HG03439 (cell line): ENCODE results near the gene GPR42.
"Not testable (repeated sequence)": the region's sequence is repeated elsewhere in the genome, so short reads cannot be mapped to it uniquely, and the experiment has no call there.

Experiments
- ATAC-seq: cut with Tn5 transposase; IDR thresholded peaks from one replicate; pipeline ENCODE4 v1.9.1; 2021; ENCODE audit warnings: mild to moderate bottlenecking, moderate library complexity; ENCODE audit not compliant: unreplicated experiment

The GPR42 gene

DNA sequence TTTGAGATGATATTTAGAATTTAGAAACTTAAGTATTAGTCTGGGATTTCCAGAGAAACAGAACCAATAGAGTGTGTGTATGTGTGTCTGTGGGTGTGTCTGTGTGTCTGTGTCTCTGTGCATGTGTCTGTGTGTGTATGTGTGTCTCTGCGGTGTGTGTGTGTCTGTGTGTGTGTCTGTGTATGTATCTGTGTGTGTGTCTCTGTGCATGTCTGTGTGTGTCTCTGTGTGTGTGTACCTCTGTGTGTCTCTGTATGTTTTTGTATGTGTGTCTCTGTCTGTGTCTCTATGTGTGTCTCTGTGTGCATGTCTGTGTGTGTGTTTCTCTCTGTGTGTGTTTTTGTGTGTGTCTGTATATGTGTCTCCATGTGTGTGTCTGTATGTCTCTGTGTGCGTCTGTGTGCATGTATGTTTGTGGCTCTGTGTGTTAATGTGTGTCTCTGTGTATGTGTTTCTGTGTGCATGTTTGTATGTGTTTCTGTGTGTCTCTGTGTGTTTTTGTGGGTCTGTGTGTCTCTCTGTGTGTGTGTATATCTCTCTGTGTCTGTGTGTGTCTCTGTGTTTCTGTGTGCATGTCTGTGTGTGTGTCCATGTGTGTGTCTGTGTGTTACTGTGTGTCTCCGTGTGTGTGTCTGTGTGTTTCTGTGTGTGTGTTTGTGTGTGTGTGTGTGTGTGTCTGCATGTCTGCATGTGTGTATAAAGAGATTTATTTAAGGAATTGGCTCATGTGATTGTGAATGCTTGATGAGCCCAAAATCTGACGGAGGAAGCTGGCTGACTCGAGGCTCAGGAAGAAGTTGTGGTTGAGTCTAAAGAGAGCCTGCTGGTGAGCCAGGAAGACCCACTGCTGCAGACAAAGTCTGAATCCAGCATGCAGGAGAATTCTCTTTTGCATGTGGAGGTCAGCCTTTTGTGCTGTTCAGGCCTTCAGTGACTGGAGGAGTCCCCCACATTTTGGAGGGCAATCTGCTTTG, 22.2 kb downstream of the GPR42 start:
- no peak for ATAC-seq

DNA sequence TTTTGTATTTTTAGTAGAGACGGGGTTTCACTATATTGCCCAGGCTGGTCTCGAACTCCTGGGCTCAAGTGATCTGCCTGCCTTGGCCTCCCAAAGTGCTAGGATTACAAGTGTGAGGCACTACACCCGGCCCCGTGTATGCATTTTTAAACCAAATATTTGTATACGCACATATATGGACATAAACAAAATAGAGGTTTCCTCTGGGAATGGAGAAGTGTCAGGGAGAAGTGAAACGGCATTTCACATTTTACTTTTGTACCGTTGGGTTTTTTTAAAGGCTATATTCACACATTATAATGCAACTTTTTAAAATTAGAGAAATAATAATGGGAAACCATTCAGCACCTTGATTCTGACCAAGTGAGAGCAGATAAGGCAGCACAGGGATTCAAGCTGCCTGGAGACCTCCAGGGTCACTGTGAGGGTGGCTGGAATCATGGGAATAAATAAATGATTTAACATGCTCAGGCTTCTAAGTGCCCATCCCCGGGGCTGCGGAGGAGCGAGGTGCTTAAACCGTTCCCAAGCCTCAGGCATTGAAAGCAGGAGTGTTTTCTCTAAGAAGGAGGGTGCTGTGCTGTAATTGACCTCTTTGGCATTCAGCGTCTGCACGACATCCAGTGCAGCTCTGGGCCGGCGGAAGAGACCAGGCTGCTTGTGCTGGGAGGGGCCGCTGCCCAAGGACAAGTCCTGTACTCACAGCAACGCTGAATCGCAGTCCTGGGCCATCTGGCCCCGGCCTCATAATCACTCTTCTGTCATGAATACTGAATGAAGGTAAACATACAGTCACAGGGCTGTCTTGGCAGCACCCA, 24.7 kb downstream of the GPR42 start:
- no peak for ATAC-seq

DNA sequence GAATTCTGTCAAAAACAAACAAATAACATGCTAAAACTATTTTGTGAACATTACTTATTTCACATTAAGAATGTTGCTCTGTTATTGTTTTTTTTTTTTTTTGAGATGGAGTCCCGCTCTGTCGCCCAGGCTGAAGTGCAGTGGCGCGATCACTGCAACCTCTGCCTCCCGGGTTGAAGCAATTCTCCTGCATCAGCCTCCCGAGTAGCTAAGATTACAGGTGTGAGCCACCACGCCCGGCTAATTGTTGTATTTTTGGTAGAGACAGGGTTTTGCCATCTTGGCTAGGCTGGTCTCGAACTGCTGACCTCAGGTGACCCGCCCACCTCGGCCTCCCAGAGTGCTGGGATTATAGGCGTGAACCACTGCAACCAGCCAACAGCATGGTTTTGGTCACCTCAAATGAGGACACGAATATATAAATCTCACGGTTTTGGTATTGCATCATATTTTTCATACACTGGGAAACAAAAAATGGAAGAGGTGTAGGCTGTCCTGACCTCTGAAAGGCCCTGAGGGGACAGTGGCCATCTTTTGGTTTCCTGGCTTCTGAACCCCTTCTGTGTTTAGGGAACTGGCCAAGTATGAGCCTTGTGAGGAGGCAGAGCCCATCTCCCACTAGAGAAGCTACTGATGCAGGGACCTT, 25.5 kb downstream of the GPR42 start:
- ATAC-seq, result no peak

DNA sequence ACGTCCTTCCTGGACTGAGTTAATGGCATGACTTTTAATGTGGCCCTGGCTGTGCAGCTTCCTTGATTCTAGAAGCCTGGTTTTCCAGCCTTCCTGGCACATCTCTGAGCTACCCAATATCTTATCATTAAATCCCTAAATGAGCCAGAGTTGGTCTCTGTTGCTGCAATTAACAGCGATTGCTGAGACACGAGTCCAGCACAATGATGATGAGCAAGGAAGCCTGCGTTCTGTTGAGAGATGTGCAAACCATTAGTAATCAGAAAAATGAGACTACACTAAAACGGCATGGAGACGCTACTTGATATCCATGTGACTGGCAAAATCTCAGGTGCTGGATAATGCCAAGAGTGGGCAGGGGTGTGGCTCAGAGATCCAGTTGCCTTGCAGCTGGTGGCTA, 26.2 kb downstream of the GPR42 start:
- no peak for ATAC-seq

DNA sequence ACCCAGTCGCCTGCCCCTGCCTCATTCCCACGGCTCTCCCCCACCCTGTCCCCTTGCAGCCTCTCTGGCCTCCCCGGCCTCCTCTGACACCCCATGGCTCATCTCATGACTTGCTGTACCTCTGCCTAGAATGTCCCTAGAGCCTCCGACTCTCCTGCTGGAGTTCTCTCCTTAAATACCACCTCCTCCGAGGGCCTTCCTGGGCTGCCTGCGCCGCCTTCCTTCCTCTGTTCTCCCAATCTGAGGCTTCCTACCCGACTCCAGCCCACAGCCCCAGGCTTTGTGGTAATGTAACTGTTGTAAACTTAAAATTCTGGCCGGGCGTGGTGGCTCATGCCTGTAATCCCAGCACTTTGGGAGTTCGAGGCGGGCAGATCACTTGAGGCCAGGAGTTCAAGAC, 27.7 kb downstream of the GPR42 start:
- no peak for ATAC-seq

DNA sequence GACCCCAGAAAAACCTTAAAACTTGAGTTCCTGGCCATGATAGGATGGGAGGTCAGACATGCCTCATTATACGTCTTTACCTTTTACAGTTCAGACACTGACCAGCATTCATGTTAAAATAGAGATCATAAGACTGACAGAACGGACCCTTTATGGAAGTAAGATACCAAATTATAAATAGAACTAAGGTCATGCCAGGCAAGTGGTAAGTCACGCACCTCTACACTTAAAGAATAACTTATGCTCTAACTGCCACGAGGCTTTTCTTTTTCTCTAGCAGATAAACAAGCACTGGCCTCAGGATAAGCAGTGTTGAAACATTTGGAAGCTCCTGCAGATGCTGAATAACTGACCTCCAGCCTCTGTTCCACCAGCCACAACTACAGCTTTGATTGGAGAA, 28.4 kb downstream of the GPR42 start:
- ATAC-seq, result no peak

DNA sequence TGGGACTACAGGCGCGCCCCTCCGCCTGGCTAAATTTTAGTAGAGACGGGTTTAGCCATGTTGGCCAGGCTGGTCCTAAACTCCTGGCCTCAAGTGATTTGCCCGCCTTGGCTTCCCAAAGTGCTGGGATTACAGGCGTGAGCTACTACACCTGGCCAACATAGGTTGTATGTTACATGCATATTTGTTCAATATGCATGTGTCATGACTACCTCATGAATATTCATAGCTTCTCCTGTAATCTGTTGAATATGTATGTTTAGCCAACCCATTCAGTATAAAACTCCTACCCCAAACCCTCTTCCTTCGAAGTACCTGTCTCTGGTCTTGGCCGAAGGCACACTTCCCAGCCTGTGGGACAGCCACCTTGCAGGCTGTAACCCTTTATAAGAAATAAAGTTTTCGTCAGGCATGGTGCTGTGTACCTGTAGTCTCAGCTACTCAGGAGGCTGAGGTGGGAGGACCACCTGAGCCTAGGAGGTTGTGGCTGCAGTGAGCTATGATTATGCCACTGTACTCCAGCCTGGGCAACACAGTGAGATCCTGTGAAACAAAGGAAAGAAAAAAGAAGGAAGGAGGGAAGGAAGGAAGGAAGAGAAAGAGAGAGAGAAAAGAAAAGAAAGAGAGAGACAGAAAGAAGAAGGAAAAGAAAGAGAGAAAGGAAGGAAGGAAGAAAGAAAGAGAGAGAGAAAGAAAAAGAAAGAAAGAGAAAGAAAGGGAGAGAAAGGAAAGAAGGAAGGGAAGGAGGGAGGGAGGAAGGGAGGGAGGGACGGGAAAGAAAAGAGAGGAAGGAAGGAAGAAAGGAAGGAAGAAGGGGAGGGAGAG, 29.3 kb downstream of the GPR42 start:
- ATAC-seq, result no peak

DNA sequence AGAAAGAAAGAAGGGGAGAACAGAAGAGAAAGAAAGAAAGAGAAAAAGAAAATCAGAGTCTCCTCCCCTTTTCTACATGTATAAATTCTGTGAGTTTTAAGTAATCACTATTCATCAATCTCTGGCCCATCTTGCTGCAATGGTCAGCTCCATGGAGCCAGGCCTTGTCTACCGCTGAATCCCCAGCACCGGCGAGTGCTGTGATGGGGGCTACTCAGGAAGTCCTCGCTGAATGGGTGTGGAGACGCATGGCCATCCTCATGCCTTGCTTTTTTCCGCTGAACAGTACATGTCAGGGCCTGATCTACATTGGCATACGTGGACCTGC, 29.9 kb downstream of the GPR42 start:
- ATAC-seq, result no peak

DNA sequence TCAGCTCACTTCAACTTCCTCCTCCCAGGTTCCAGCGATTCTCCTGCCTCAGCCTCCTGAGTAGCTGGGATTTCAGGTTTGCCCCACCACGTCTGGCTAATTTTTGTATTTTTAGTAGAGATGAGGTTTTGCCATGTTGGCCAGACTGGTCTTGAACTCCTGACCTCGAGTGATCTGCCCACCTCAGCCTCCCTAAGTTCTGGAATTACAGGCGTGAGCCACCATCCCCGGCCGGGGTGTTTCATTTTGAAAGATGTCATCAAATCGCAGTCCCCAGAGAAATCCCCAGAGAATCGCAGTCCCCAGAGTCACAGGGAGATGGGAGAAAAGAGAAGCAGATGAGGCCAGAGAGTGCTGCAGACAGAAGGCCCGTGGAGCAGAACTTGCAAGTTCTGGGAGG, 30.5 kb downstream of the GPR42 start:
- not testable (repeated sequence) for ATAC-seq

DNA sequence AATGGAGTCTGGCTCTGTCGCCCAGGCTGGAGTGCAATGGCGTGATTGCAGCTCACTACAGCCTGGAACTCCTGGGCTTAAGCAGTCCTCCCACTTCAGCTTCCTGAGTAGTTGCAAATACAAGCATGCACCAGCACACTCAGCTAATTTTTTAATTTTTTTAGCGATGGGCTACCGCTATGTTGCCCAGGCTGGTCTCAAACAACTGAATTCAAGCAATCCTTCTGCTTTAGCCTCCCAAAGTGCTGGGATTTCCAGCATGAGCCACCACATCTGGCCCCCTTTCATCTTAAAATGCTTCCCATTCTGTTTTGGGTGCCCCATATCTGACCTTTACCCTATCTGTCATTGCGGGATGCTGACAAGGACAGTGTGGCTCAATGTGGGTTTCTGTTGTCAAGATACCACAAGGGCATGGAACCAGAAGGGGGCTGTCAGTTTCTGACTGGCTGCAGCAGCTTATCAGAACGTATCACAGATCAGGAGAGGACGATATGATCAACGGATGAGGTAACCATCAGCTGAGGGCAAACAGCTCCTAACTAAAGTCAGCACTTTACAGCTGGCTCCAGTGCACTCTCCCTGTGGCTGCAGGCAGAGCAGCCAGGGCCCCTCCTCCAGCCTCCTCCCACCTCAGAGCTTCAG, 32.4 kb downstream of the GPR42 start:
- no peak for ATAC-seq

DNA sequence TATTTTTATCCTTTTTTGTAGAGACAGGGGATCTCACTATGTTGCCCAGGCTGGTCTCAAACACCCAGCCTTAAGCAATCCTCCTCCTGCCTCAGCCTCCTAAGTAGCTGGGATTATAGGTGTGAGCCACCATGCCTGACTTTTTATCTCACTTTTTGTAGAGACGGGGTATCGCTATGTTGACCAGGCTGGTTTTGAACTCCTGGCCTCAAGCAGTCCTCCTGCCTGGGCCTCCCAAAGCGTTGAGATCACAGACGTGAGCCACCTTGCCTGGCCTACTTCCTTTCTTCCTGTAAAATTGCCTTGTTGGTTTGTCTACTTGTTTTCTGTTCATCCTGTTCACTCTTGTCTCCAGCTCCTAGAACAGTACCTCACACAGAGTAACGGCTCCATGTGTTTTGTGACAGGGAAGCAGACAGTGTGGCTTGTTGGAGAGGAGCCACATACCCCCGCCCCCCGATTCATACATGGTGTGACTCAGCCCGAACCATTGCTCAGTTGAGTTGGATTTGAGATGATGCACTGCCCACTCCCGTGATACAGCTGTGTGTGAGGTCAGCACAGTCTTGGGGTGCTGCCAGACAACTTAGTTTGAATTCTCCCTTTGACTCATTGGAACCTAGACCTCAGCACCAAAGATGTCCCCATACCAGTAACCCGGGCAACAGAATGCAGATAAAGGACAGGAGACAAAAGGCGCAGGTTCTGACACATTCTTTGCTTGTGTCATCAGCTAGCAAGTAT, 34.2 kb downstream of the GPR42 start:
- ATAC-seq, result peak; percentile 73

DNA sequence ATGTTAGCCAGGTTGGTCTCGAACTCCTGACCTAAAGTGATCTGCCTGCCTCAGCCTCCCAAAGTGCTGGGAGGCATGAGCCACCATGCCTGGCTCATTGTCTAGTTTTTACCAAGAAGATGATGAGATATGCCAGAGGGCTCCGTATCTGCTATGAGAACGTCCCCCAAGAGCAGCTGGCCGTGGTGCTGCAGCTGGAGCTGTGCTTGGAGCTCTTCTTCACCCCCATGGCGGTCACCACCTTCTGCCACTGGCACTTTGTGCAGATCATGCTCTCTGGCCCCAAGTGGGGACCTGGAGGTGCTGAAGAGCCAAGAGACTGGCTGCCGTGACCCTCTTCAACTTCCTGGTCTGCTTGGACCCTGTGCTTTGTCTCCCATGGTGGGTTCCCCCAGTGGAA, 36.8 kb downstream of the GPR42 start:
- no peak for ATAC-seq

DNA sequence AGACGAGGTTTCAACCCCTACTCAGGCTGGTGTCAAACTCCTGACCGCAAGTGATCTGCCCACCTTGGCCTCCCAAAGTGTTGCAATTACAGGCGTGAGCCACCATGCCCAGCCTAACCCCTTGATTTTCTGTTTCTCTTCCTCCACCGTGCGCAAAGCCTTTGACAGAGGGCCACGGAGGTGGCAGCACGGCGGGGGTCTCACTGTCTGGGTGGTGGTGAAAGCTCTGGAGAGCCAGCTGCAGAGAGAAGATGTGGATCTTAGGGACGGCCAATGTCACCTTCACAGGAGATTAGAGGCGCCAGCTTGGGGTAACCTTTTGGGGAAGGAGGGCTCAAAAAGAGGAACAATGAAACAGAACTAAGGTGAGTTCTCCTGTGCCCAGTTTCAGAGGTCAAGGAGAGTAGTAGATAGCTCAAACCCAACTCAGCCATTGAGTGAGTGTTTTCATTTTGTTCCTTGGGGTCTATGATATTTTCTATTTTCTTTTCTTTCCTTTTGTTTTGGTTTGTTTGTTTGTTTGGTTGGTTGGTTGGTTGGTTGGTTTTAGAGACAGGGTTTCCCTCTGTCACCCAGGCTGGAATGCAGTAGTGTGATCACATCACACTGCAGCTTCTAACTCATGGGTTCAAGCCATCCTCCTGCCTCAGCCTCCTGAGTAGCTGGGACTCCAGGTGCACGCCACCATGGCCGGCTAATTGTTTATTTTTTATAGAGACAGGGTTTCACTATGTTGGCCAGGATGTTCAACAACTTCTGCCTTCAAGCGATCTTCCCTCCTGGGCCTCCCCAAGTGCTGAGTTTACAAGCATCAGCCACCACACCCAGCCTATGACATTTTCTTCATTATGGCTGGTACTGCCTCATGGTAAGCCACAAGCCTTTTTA, 37.7 kb downstream of the GPR42 start:
- peak; percentile 69 for ATAC-seq

DNA sequence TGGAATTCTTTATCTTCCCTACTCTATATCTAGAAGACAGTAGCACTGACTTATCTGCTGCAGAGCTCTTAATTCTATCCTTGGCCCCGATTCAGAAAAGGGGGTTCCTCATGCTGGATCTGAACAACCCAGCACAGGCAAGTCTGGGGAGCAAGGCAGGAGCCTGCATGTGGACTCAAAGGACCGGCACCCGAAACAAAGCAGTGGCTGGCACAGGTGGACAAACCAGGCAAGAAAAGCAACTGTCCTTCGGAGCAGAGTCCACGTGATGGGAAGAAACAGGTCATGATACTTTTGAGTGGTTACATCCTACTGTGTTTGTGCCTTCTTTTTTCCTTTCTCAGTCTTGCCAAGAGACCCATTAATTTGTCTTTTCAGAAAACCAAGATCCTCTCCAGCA, 38.3 kb downstream of the GPR42 start:
- ATAC-seq, result no peak

DNA sequence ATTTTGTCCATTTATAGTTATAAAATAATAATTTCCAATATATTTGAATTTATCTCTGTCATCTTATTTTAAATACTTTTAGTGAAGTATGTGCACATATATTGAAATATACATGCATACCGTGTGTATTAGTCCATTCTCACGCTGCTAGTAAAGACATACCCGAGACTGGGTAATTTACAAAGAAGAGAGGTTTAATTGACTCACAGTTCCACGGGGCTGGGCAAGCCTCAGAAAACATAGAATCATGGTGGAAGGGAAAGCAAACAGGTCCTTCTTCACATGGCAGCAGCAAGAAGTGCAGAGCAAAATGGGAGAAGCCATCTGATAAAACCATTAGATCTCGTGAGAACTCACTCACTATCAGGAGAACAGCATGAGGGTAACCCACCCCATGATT, 39.6 kb downstream of the GPR42 start:
- no peak for ATAC-seq

DNA sequence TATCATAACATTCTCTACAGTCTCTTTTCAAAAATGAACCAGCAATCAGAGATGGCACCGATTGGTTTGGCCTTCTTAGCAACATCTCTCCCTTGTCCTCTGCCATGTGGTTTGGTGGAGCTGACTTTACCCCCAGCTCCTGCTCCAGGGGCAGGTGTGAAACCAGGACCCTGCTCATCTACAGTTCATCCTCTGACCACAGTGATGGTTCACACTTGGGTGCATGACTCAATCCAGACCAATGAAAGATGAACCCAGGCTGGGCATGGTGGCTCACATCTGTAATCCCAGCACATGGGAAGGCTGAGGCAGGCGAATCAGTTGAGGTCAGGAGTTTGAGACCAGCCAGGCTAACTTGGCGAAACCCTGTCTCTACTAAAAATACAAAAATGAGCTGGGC, 43.6 kb downstream of the GPR42 start:
- ATAC-seq, result no peak

DNA sequence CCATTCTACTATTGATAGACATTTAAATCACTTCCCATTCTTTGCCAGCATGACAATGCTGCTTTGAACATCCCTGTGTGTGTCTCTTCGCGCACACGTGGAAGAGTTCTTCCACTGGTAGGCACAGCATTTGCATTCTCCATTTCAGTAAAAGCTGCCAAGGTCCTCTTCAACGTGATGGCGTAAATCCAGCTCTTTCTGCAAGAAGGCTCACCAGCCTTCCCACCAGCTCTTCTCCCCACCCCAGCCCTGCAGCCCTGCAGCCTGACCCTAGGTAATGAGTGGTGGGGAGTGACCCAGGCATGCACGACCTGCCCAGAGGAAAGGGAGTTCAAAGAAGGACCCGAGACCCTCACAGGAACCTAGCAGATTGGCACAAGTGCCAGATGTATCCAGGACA, 45.5 kb downstream of the GPR42 start:
- no peak for ATAC-seq

DNA sequence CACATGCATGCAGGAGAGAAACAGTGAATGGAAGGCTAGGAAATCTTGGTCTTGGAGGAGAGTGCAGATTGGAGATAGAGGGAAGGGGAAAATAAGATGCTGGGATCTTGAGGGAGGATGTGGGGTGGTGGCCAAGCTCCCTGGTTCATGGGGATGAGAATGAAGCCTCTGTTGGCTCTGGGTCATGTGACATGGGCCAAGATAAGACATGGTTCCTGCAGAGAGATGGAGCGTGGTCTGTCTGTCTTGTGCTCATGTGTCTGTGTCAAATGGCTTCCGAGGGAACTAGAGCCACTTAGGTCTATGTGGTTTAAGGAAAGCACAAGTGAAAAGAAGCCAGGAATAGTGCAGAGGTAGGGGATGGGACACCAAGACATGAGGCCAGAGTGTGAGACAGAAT, 46.4 kb downstream of the GPR42 start:
- ATAC-seq, result no peak
